ENCODE measurements around the gene SLC35F1. TPM values are rescaled to one million over a fixed set of nuclear protein-coding genes. Genes with fewer than 3 reads are reported as not detected.

The SLC35F1 gene
- total and polyA plus RNA-seq, 2 donors (not counting 3 experiments of a cell fraction or from before 2014, with no cell fraction given) = not detected

GRCh38 chr6:117930645-117931044 is 23.6 kb downstream of the SLC35F1 start:
- FAIRE-seq = no peak
- H3K9me3 ChIP-seq (replicated peaks; ENCODE audit: control insufficient read depth, insufficient read depth, low read length) = no peaks in the 10 kb centered on the region
- no peak for DNase-seq (ENCODE audit: low read depth, low spot score)
- no peak overlapping the region for H2AFZ ChIP-seq (ENCODE audit: low read depth, low read length)
- dilution Hi-C loops (cut with MboI; ENCODE audit: extremely low pct_ligation_motif_present, low sequenced_read_pairs) = no loop called here
- H3K4me1 ChIP-seq (ENCODE audit: control insufficient read depth, extremely low read depth, insufficient read depth, low read length) = no peaks in the 10 kb centered on the region
- H3K27ac ChIP-seq (ENCODE audit: insufficient read depth, low read depth, low read length) = no peak overlapping the region
- no peaks in the 10 kb centered on the region for H3K79me2 ChIP-seq (ENCODE audit: control insufficient read depth, insufficient read depth, low read length)
- BruUV-seq (replicated peaks) = no TSS peak
- no peaks in the 10 kb centered on the region for H3K9me1 ChIP-seq (replicated peaks; ENCODE audit: control insufficient read depth, extremely low read depth, insufficient read depth, low read length)
- H3K36me3 ChIP-seq (ENCODE audit: control insufficient read depth in 2 of 2, extremely low read depth in 1 of 2, insufficient read depth in 2 of 2, low read length in 2 of 2) = no peaks in the 10 kb centered on the region
- no peak overlapping the region for H3K9ac ChIP-seq (replicated peaks; ENCODE audit: extremely low read depth, insufficient read depth, low read length)
- POLR2A ChIA-PET = no interaction called here
- CTCF ChIA-PET = no interaction called here
- H3K4me2 ChIP-seq (ENCODE audit: insufficient read depth, low read length) = no peak overlapping the region
- no peaks in the 10 kb centered on the region for H4K20me1 ChIP-seq (replicated peaks; ENCODE audit: control insufficient read depth, extremely low read depth, insufficient read depth, low read length)
- intact Hi-C loops (cut with micrococcal nuclease) = no loop called here
- TF ChIP-seq GATA2 (IDR thresholded peaks at IDR 0.05; ENCODE audit: insufficient read depth, insufficient read length, low read depth, low read length) (no peak), JUN (IDR thresholded peaks at IDR 0.05; ENCODE audit: borderline replicate concordance, insufficient read depth, insufficient read length, low read depth) (no peak), MAX (IDR thresholded peaks at IDR 0.05; ENCODE audit: insufficient read depth, insufficient read length) (no peak), POLR2A (IDR thresholded peaks at IDR 0.05; ENCODE audit: low read depth, low read length) (no peak), CTCF (IDR thresholded peaks at IDR 0.05; ENCODE audit: extremely low read depth in 1 of 2, insufficient read depth in 1 of 2, low read depth in 1 of 2, low read length in 2 of 2) (no peak), POLR2AphosphoS5 (IDR thresholded peaks at IDR 0.05; ENCODE audit: insufficient read depth, low read depth, low read length) (no peak), FOS (IDR thresholded peaks at IDR 0.05; ENCODE audit: borderline replicate concordance, insufficient read depth, low read length) (no peak), EZH2 (IDR thresholded peaks at IDR 0.05; ENCODE audit: borderline replicate concordance, low read depth, low read length, severe bottlenecking) (no peak), MYC (IDR thresholded peaks at IDR 0.05; ENCODE audit: low read depth, low read length) (no peak)
- no peaks in the 10 kb centered on the region for H3K27me3 ChIP-seq (ENCODE audit: control insufficient read depth in 2 of 2, insufficient read depth in 2 of 2, low read length in 2 of 2)
- no peak overlapping the region for H3K4me3 ChIP-seq (replicated peaks in 1 of 3; ENCODE audit: insufficient read depth in 1 of 3, low read depth in 1 of 3, low read length in 3 of 3)

Data from endothelial cell of umbilical vein (primary cell).